Activated T-helper 9 cell treated with anti-CD3 and anti-CD28 coated beads, Interleukin-2, amount 50 U/mL, for 16 hours (primary cell): ENCODE results near the gene SCGB1C2.
"Not testable (repeated sequence)": the region's sequence is repeated elsewhere in the genome, so short reads cannot be mapped to it uniquely, and the experiment has no call there.

Experiments
- DNase-seq: peaks from one replicate; pipeline ENCODE4 v3.0.0-alpha.2; 2020; ENCODE audit warnings: low read depth

Gene SCGB1C2

GRCh38 chr17:137166-137807, at the start of gene SCGB1C2:
Gene SCGB1C2, plus strand, starts transcription at chr17:137569. Its CDS starts 22 bp downstream, at chr17:137591.
- not testable (repeated sequence) for DNase-seq

- not testable (repeated sequence) for DNase-seq
Observed at GRCh38 chr17:113111-113510, 24.3 kb upstream of the SCGB1C2 start.

- not testable (repeated sequence) for DNase-seq
Observed at GRCh38 chr17:118339-118917, 18.9 kb upstream of the SCGB1C2 start.

GRCh38 chr17:133932-134331, 3.4 kb upstream of the SCGB1C2 start:
- not testable (repeated sequence) for DNase-seq

- DNase-seq: not testable (repeated sequence)
Observed at GRCh38 chr17:134332-134785, 3.0 kb upstream of the SCGB1C2 start.

GRCh38 chr17:135022-135421, 2.3 kb upstream of the SCGB1C2 start:
- DNase-seq: not testable (repeated sequence)

GRCh38 chr17:135895-136294, 1.5 kb upstream of the SCGB1C2 start:
- not testable (repeated sequence) for DNase-seq

- peak; percentile 49 for DNase-seq
Observed at GRCh38 chr17:136531-136930, 838 bp upstream of the SCGB1C2 start.

- DNase-seq: not testable (repeated sequence)
Observed at GRCh38 chr17:139401-140205, 2.2 kb downstream of the SCGB1C2 start.

GRCh38 chr17:142102-142661, 4.8 kb downstream of the SCGB1C2 start:
- DNase-seq: no peak

- no peak for DNase-seq
Observed at GRCh38 chr17:142876-143784, 5.8 kb downstream of the SCGB1C2 start.

- peak; percentile 74 for DNase-seq
Observed at GRCh38 chr17:143785-144281, 6.5 kb downstream of the SCGB1C2 start.

GRCh38 chr17:144936-145670, 7.7 kb downstream of the SCGB1C2 start:
- no peak for DNase-seq

- no peak for DNase-seq
Observed at GRCh38 chr17:145671-146541, 8.5 kb downstream of the SCGB1C2 start.

GRCh38 chr17:146546-146945, 9.2 kb downstream of the SCGB1C2 start:
- DNase-seq: no peak

GRCh38 chr17:146983-147761, 9.8 kb downstream of the SCGB1C2 start:
- no peak for DNase-seq

- DNase-seq: no peak
Observed at GRCh38 chr17:147796-148740, 10.7 kb downstream of the SCGB1C2 start.

GRCh38 chr17:148757-149156, 11.4 kb downstream of the SCGB1C2 start:
- no peak for DNase-seq
